Stimulated activated naive CD8-positive, alpha-beta T cell treated with anti-CD3 and anti-CD28 coated beads, Interleukin-15, Interleukin-2, amounts not matched to agents 100 ng/mL and 50 ng/mL, for 24 hours (primary cell): ENCODE data around the gene HSD17B14.
"Not testable (repeated sequence)": the region's sequence is repeated elsewhere in the genome, so short reads cannot be mapped to it uniquely, and the experiment has no call there.

Experiments
- H3K27ac Mint-ChIP-seq: one replicate; pipeline ENCODE4 v1.8.0; 2021; ENCODE audit warnings: mild to moderate bottlenecking, mixed read lengths
- H3K27me3 Mint-ChIP-seq: one replicate; pipeline ENCODE4 v1.8.0; 2021; ENCODE audit warnings: mixed read lengths
- H3K36me3 Mint-ChIP-seq: one replicate; pipeline ENCODE4 v1.8.0; 2021; ENCODE audit warnings: low read depth, mixed read lengths
- H3K4me1 Mint-ChIP-seq: one replicate; pipeline ENCODE4 v1.8.0; 2021; ENCODE audit warnings: low read depth, mixed read lengths
- H3K4me3 Mint-ChIP-seq: one replicate; pipeline ENCODE4 v1.8.0; 2021; ENCODE audit warnings: mild to moderate bottlenecking, mixed read lengths
- H3K9me3 Mint-ChIP-seq: one replicate; pipeline ENCODE4 v1.8.0; 2021; ENCODE audit warnings: mixed read lengths

Gene HSD17B14

DNA sequence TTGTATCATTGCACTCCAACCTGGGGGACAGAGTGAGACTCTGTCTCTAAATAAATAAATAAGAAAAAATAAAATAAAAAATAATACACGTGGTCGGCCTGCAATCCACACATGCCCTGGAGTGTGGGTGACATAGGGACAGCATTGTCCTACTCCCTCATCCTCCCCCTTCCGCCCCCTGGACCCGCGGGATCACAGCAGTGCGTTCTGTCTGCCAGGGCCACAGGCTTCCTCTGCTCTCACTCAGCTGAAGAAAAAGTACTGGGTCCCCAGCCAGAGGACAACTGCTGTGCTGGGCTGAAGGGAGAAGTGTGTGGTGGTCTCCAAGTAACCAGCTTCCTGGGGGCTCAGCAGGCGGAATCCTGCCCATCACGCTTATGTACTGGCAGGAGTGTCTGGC is 31.8 kb downstream of the HSD17B14 start:
- Mint-ChIP-seq H3K4me3 (no peak overlapping the region), H3K27ac (no peak overlapping the region), H3K36me3 (peaks cover 13% of the 10 kb centered on the region), H3K27me3 (no peaks in the 10 kb centered on the region), H3K9me3 (no peaks in the 10 kb centered on the region), H3K4me1 (peaks cover 14% of the 10 kb centered on the region)

DNA sequence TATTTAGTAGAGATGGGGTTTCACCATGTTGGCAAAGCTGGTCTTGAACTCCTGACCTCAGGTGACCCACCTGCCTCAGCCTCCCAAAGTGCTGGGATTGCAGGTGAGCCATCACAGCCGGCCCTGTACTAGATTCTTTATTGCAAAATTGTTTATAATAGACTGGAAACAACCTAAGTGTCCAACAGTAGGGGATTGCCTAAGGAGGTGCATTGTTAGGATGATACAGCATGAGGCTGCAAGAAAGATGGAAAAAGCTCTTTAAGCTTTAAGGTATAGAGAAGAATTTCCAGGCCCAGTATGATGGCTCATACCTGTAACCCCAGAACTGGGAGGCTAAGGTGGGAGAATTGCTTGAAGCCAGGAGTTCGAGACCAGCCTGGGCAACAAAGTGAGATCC is 33.7 kb downstream of the HSD17B14 start:
- H3K4me1 Mint-ChIP-seq = no peaks in the 10 kb centered on the region
- peaks cover 7% of the 10 kb centered on the region for H3K36me3 Mint-ChIP-seq
- no peaks in the 10 kb centered on the region for H3K27me3 Mint-ChIP-seq
- no peak overlapping the region for H3K27ac Mint-ChIP-seq
- no peak overlapping the region for H3K4me3 Mint-ChIP-seq
- H3K9me3 Mint-ChIP-seq = no peaks in the 10 kb centered on the region

DNA sequence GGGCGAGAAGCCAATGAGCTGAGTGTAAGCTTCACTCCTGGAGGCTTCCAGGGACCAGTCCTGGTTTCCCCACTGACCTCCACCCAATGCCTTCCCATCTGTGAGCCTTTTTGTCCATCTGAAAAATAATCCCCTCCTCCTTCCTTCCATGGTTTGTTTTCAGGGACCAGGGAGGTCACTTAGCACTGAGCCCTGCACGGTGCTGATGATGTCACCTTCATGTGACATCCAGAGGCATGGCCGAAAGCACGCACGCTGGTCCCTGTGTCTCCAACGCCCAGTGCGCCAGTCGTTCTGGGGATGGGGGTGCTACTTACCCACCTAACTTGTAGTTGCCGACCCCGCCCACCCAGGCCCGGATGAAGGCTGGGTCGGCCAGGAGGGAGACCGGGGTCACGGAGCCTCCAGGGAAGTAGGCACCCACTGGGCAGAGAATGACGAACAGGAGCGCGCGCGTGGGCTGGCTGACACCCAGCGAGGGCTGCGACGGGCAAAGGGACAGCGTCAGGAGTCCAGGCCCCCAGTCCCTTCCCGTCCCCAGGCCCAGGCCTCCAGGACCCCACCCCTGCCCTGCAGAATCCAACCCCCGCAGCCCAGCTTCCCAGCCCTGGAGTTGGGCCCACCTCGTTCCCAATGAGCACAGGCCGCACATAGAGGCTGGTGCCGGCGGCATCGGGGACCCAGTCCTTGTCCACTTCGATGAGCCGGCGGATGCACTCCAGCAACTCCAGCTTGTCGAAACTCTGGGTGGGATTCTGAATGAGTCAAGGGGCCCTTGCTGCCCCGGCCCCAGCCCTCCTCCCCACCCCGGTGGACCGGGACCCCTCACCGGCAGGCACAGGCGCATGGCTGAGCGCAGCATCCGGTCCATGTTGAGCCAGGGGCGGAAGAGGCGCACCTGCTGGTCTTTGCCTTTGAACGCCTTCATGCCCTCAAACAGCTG is 36.7 kb downstream of the HSD17B14 start:
- no peaks in the 10 kb centered on the region for H3K9me3 Mint-ChIP-seq
- no peak overlapping the region for H3K27ac Mint-ChIP-seq
- peaks cover 3% of the 10 kb centered on the region for H3K36me3 Mint-ChIP-seq
- H3K4me3 Mint-ChIP-seq = no peak overlapping the region
- H3K27me3 Mint-ChIP-seq = no peaks in the 10 kb centered on the region
- peaks cover 10% of the 10 kb centered on the region for H3K4me1 Mint-ChIP-seq

DNA sequence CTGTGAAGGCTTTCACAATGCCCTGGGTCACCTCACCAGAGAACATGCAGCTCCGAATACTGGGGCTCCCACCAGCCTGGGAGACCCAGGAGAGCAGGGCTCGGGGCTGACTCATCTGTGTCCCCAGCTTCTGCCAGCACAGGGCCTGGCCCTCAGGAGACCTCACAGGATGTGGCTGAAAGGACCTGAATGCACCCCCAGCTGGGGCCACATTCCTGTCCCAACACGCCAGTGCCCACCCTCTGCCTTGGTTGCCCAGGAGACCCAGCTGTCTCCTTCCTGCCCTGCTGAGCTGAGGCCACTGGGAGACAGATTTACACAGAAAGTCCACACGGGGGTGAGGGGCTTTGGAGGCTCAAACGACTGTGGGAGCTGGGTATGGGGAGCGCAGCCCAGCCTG is 37.4 kb downstream of the HSD17B14 start:
- Mint-ChIP-seq H3K27me3 (no peaks in the 10 kb centered on the region), H3K4me1 (peaks cover 12% of the 10 kb centered on the region), H3K36me3 (peaks cover 3% of the 10 kb centered on the region), H3K9me3 (no peaks in the 10 kb centered on the region), H3K27ac (no peak overlapping the region), H3K4me3 (no peak overlapping the region)

DNA sequence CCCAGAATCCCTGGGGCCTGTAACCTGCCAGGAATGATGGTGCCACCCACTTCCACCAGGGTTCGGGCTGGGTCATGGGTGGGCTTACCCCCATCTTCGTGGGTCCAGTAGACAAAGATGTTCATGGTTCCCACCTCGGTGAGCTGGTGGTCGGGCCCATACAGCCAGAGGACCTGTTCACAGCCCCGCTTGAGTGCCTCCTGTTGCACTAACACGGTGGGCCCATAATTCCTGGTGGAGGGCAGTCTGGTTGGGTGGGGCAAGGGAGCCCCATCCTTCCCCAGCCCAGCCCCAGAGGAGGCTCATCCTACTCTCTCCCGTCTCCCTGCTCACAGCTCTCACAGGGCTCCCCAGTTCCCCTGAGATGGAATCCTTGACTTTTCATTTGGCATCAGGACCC is 39.2 kb downstream of the HSD17B14 start:
- Mint-ChIP-seq H3K27me3 (no peaks in the 10 kb centered on the region), H3K4me1 (peaks cover 12% of the 10 kb centered on the region), H3K9me3 (no peaks in the 10 kb centered on the region), H3K4me3 (no peak overlapping the region), H3K27ac (no peak overlapping the region), H3K36me3 (peaks cover 3% of the 10 kb centered on the region)

DNA sequence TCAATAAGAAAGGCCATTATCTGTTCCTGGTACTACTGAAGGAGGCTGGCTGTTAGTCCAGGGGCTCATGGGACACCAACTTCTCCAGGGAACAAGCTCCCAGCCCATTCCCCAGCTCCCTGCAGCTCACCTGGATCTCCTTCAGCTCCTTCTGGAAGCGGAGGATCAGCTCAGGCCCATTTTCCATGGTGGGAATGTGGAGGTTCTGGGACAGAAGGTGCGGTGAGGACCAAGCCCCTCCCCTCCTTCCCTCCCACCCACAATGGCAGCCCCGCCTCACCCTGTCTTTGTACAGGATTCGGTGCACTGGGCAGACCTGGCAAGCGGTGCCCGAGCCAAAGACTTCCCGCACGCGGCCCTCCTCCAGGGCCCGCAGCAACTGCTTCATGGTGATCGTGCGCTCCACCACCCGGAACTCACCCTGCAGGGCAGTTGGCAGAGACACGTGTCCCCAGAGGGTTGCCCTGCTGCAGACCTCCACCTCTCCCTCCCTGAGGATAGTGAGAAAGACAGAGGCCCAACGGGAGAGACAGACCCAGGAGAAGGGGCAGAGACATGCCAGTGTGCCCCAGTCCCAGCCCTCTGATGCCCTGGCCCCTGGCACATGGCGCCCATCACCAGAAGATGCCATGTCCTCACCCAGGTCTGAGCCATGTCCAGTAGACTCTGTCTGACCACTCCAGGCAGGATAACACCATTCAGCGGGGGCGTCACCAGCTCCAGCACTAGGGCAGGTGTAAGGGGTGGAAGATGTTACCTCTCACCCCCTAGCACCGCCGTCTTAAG is 39.8 kb downstream of the HSD17B14 start:
- no peak overlapping the region for H3K27ac Mint-ChIP-seq
- no peak overlapping the region for H3K4me3 Mint-ChIP-seq
- peaks cover 3% of the 10 kb centered on the region for H3K36me3 Mint-ChIP-seq
- H3K27me3 Mint-ChIP-seq = no peaks in the 10 kb centered on the region
- peaks cover 12% of the 10 kb centered on the region for H3K4me1 Mint-ChIP-seq
- no peaks in the 10 kb centered on the region for H3K9me3 Mint-ChIP-seq

DNA sequence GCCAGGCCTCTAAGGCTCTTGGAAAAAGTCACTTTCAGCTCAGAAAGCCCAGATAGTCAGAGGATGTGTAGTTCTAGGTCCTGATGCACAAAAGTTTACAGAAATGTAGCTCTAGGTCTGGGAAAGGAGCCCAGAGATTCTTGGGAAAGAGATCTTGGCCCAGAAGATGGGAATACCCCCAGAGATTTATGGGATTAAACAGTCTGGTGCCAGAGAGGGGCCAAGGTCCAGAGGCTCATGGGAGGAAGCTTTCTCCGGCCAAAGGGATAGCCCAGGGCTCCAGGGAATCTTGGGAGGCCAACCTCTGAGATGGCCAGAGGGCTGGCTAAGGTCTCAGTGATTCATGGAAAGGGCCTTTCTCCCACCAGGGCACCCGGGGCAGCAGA is 40.6 kb downstream of the HSD17B14 start:
- H3K9me3 Mint-ChIP-seq = no peaks in the 10 kb centered on the region
- no peaks in the 10 kb centered on the region for H3K27me3 Mint-ChIP-seq
- peaks cover 12% of the 10 kb centered on the region for H3K4me1 Mint-ChIP-seq
- H3K27ac Mint-ChIP-seq = peak overlapping the region; percentile 74
- H3K36me3 Mint-ChIP-seq = peaks cover 3% of the 10 kb centered on the region
- H3K4me3 Mint-ChIP-seq = peak overlapping the region; percentile 81

DNA sequence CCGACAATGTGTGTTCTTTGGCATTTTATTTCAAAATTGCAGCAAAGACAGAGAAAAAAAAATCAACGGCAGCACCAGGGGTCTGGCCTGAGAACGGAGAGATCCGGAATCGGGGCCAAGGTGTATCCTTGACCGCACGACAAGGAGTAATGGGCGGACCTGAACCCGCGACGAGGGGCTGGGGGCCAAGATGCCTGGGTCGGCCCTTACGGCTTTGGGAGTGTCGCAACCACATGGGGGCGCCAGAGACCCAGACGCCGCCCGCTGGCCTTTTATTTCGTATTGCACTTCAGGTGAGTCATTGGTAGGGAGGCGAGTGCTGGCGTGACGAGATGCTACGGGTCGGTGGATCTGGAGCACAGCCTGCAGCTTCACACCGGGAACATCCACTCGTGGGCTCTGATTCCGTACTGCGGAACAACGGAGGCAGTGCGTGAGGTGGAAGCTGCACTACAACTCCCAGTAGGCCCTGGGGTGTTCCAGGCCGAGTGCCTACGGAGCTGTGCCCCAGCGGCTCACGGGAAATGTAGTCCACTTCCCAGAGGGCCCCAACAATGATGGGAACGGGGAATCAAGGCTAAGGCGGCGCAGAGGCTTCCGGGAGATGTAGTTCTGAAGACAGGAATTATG is 41.1 kb downstream of the HSD17B14 start:
- Mint-ChIP-seq H3K9me3 (no peaks in the 10 kb centered on the region), H3K4me3 (peak overlapping the region; percentile 81), H3K27me3 (no peaks in the 10 kb centered on the region), H3K36me3 (peaks cover 2% of the 10 kb centered on the region), H3K4me1 (peaks cover 12% of the 10 kb centered on the region), H3K27ac (peak overlapping the region; percentile 74)

DNA sequence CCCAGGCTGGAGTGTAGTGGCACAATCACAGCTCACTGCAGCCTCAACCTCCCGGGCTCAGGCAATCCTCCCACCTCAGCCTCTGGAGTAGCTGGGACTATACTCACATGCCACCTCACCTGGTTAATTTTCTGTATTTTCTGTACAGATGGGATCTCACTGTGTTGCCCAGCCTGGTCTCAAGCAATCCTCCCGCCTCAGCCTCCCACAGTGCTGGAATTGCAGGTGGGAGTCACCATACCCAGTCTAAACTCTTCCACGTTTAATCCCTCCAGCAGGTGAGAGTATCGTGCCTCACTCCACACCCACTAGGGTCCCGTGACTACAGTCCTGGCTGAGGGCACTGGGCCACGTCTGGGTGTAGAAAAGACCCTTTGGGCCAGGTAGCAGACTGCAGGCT is 42.0 kb downstream of the HSD17B14 start:
- no peak overlapping the region for H3K27ac Mint-ChIP-seq
- no peaks in the 10 kb centered on the region for H3K9me3 Mint-ChIP-seq
- H3K4me3 Mint-ChIP-seq = peak overlapping the region; percentile 32
- peaks cover 12% of the 10 kb centered on the region for H3K4me1 Mint-ChIP-seq
- H3K27me3 Mint-ChIP-seq = no peaks in the 10 kb centered on the region
- no peaks in the 10 kb centered on the region for H3K36me3 Mint-ChIP-seq

DNA sequence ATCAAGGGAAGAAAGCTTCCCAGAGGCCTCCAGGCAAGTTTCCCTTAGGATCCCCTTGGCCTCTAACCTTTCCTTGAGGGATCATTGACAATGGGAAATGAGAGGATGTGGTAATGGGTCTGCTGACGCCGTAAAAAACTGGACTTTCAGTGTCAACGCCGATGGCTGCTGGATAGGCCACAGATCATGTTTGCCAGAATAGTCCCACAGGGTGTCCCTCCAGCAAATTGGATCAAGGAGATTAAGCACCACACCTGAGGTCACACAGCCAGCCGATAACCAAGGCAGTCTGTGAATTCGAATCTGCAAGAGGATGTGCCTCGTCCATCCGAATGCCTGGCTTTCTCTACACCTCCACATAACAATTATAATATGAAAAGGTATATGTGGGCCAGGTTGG is 43.0 kb downstream of the HSD17B14 start:
- H3K4me1 Mint-ChIP-seq = peaks cover 12% of the 10 kb centered on the region
- H3K27me3 Mint-ChIP-seq = no peaks in the 10 kb centered on the region

DNA sequence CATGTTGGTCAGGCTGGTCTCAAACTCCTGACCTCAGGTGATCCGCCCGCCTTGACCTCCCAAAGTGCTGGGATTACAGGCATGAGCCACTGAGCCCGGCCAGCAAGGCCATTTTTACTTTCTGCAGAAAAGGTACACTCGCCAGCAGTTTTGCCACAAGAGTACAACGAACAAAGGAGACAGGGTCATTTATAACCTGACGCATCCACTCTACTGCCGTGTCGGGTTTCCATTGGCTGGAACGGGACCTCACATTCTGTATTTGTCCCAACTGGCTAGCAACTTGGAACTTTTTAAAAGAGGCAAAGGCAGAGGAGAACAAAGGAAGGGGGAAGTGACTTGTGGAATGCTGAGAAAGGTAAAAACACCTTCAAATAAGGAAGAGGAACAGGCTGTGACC is 49.0 kb downstream of the HSD17B14 start:
- not testable (repeated sequence) for H3K9me3 Mint-ChIP-seq, H3K4me3 Mint-ChIP-seq, H3K27me3 Mint-ChIP-seq, H3K4me1 Mint-ChIP-seq, H3K27ac Mint-ChIP-seq, H3K36me3 Mint-ChIP-seq

More for the DNA sequence above, 43.0 kb downstream of the HSD17B14 start:
- Mint-ChIP-seq H3K36me3 (no peaks in the 10 kb centered on the region), H3K4me3 (no peak overlapping the region), H3K27ac (no peak overlapping the region), H3K9me3 (no peaks in the 10 kb centered on the region)

DNA sequence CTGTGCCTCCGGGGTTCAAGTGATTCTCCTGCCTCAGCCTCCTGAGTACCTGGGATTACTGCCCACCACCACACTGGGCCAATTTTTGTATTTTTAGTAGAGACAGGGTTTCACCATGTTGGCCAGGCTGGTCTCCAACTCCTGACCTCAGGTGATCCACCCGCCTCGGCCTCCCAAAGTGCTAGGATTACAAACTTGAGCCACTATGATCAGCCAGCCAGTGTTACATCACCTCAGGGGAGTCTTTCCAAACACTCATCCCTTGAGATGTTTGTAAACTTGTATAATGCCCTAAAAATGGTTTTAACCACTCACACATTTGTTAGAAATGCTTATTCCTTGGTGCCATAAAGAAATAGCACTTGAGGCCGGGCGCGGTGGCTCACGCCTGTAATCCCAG is 49.9 kb downstream of the HSD17B14 start:
- H3K4me3 Mint-ChIP-seq, H3K27ac Mint-ChIP-seq, H3K36me3 Mint-ChIP-seq, H3K4me1 Mint-ChIP-seq, H3K9me3 Mint-ChIP-seq, H3K27me3 Mint-ChIP-seq: not testable (repeated sequence)

DNA sequence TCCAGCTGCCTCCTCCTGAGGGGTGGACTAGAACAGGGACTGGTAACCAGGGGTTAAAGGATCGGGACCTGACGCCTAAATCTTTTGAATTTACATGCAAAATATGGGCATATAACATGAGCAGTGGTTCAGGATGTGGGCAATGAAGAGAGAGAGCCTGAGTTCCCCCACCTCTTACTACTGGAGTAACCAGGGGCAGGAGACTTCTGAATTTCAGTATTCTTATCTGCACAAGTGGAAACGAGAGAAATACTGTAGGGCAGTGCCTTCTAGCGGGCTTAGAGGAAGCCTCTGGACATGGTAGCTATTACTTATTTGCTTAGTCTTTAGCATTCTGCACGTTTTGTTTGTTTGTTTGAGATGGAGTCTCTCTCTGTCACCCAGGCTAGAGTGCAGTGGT is 51.8 kb downstream of the HSD17B14 start:
- Mint-ChIP-seq H3K4me3 (no peak overlapping the region), H3K9me3 (no peaks in the 10 kb centered on the region)

DNA sequence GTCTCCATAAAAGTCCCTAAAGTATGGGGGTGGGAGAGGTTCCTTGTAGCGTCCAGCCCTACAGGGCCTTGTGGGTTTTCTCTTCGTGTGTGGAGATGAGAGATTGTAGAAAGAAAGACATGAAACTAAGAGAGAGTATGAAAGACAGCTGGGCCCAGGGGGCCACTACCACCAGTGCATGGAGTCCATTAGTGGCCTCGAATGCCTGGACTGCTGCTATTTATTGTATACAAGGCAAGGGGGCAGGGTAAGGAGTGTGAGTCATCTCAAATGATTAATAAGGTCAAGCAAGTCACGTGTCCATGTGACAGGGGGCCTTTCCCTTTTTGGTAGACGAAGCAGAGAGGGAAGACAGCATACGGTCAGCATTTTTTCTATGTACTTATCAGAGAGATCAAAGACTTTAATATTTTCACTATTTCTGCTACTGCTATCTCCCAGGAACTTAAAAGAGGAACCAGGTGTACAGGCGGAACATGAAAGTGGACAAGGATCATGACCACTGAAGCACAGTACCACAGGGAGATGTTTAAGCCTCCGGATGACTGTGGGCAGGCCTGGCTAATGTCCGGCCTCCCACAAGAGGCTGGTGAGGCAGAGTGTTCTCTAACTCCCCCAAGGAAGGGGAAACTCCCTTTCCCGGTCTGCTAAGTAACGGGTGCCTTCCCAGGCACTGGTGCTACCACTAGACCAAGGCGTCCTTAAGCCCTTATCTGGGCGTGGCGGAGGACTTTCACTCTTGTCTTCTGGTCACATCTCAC is 55.5 kb downstream of the HSD17B14 start:
- Mint-ChIP-seq H3K4me3 (no peak overlapping the region), H3K9me3 (no peaks in the 10 kb centered on the region), H3K36me3 (no peaks in the 10 kb centered on the region), H3K27me3 (no peaks in the 10 kb centered on the region), H3K27ac (no peak overlapping the region), H3K4me1 (peaks cover 3% of the 10 kb centered on the region)

More for the DNA sequence above, 51.8 kb downstream of the HSD17B14 start:
- H3K4me1 Mint-ChIP-seq = peaks cover 3% of the 10 kb centered on the region
- no peaks in the 10 kb centered on the region for H3K36me3 Mint-ChIP-seq
- H3K27ac Mint-ChIP-seq = no peak overlapping the region
- no peaks in the 10 kb centered on the region for H3K27me3 Mint-ChIP-seq
